ENCODE measurements around the gene SSBP3. TPM values are rescaled to one million over a fixed set of nuclear protein-coding genes. Genes with fewer than 3 reads are reported as not detected.

Gene SSBP3
- total RNA-seq, 1 experiment from 2014 or later = 14.1 TPM

GRCh38 chr1:54266908-54267307, 139.3 kb downstream of the SSBP3 start:
- no peak for DNase-seq (ENCODE audit: low spot score)

- DNase-seq (ENCODE audit: low spot score) = no peak
Measured at GRCh38 chr1:54266195-54266594, 140.0 kb downstream of the SSBP3 start.

- no peak for DNase-seq (ENCODE audit: low spot score)
Measured at GRCh38 chr1:54265659-54266058, 140.5 kb downstream of the SSBP3 start.

GRCh38 chr1:54265126-54265525, 141.1 kb downstream of the SSBP3 start:
- DNase-seq (ENCODE audit: low spot score) = no peak

- no peak for DNase-seq (ENCODE audit: low spot score)
Measured at GRCh38 chr1:54263601-54264226, 142.5 kb downstream of the SSBP3 start.

GRCh38 chr1:54262244-54262643, 143.9 kb downstream of the SSBP3 start:
- no peak for DNase-seq (ENCODE audit: low spot score)

GRCh38 chr1:54260810-54261209, 145.4 kb downstream of the SSBP3 start:
- DNase-seq (ENCODE audit: low spot score) = no peak

- DNase-seq (ENCODE audit: low spot score) = no peak
Measured at GRCh38 chr1:54259546-54260140, 146.6 kb downstream of the SSBP3 start.

GRCh38 chr1:54257876-54258275, 148.3 kb downstream of the SSBP3 start:
- DNase-seq (ENCODE audit: low spot score) = no peak

- DNase-seq (ENCODE audit: low spot score) = no peak
Measured at GRCh38 chr1:54257346-54257620, 148.9 kb downstream of the SSBP3 start.

- DNase-seq (ENCODE audit: low spot score) = no peak
Measured at GRCh38 chr1:54256522-54257345, 149.5 kb downstream of the SSBP3 start.

GRCh38 chr1:54255026-54255702, 151.0 kb downstream of the SSBP3 start:
- peak; percentile 85 for DNase-seq (ENCODE audit: low spot score)

- peak; percentile 90 for DNase-seq (ENCODE audit: low spot score)
Measured at GRCh38 chr1:54254055-54254454, 152.1 kb downstream of the SSBP3 start.

GRCh38 chr1:54253480-54253879, 152.7 kb downstream of the SSBP3 start:
- peak; percentile 95 for DNase-seq (ENCODE audit: low spot score)

- peak; percentile 43 for DNase-seq (ENCODE audit: low spot score)
Measured at GRCh38 chr1:54252371-54252936, 153.7 kb downstream of the SSBP3 start.

GRCh38 chr1:54250670-54251069, 155.5 kb downstream of the SSBP3 start:
- DNase-seq (ENCODE audit: low spot score) = no peak

GRCh38 chr1:54249819-54250435, 156.3 kb downstream of the SSBP3 start:
- DNase-seq (ENCODE audit: low spot score) = peak; percentile 83

- peak; percentile 38 for DNase-seq (ENCODE audit: low spot score)
Measured at GRCh38 chr1:54248966-54249365, 157.2 kb downstream of the SSBP3 start.

GRCh38 chr1:54247863-54248515, 158.2 kb downstream of the SSBP3 start:
- DNase-seq (ENCODE audit: low spot score) = no peak

GRCh38 chr1:54246116-54246721, 160.0 kb downstream of the SSBP3 start:
- no peak for DNase-seq (ENCODE audit: low spot score)

GRCh38 chr1:54245501-54245900, 160.7 kb downstream of the SSBP3 start:
- peak; percentile 34 for DNase-seq (ENCODE audit: low spot score)
